ENCODE results near the gene CLCN6. TPM values are rescaled to one million over a fixed set of nuclear protein-coding genes. Genes with fewer than 3 reads are reported as not detected.

The CLCN6 gene
- total and polyA plus RNA-seq, 4 donors = 5.0 to 9.0 (median 6.5) TPM

- 78% methylated on average over 16 of the region's 16 CpGs for WGBS
- Histone ChIP-seq H3K9ac (ENCODE audit: low read depth in 1 of 2, low read length in 2 of 2) (no peak overlapping the region), H3K27me3 (ENCODE audit: control insufficient read depth in 4 of 4, insufficient read depth in 4 of 4, low read length in 3 of 4) (no peaks in the 10 kb centered on the region), H3K4me3 (ENCODE audit: low read depth in 1 of 3, low read length in 3 of 3) (no peak overlapping the region), H3K27ac (ENCODE audit: low read depth in 1 of 2, low read length in 2 of 2) (no peak overlapping the region), H3K36me3 (ENCODE audit: control insufficient read depth in 4 of 4, insufficient read depth in 3 of 4, low read depth in 1 of 4, low read length in 3 of 4) (no peaks in the 10 kb centered on the region), H3K9me3 (ENCODE audit: control insufficient read depth in 4 of 4, low read length in 3 of 4) (no peaks in the 10 kb centered on the region), H3K4me1 (ENCODE audit: control insufficient read depth in 4 of 4, insufficient read depth in 4 of 4, low read length in 3 of 4) (no peaks in the 10 kb centered on the region)
- no peak for TF ChIP-seq TAF1 (conservative IDR thresholded peaks at IDR 0.05)
- TF ChIP-seq FOXA1 (IDR thresholded peaks at IDR 0.05) = no peak
- no peak for TF ChIP-seq RXRA (IDR thresholded peaks at IDR 0.05)
- TF ChIP-seq REST (IDR thresholded peaks at IDR 0.05) = no peak
- DNase-seq (ENCODE audit: low spot score) = no peak
Observed at GRCh38 chr1:11767922-11768704, 37.9 kb upstream of the CLCN6 start.

GRCh38 chr1:11768821-11769220 is 37.2 kb upstream of the CLCN6 start:
- no peaks in the 10 kb centered on the region for H3K4me1 ChIP-seq (ENCODE audit: control insufficient read depth in 4 of 4, insufficient read depth in 4 of 4, low read length in 3 of 4)
- TF ChIP-seq TAF1 (conservative IDR thresholded peaks at IDR 0.05) (no peak), RAD21 (IDR thresholded peaks at IDR 0.05) (no peak), NR2F2 (IDR thresholded peaks at IDR 0.05) (no peak), RXRA (IDR thresholded peaks at IDR 0.05) (no peak), HNF4G (IDR thresholded peaks at IDR 0.05) (no peak), GABPA (IDR thresholded peaks at IDR 0.05 in 1 of 2, conservative IDR thresholded peaks at IDR 0.05 in 1 of 2) (no peak), HNF4A (conservative IDR thresholded peaks at IDR 0.05) (no peak), EGR1 (IDR thresholded peaks at IDR 0.05; ENCODE audit: low read depth in 2 of 2) (no peak), ZBTB33 (IDR thresholded peaks at IDR 0.05) (no peak), YY1 (IDR thresholded peaks at IDR 0.05) (no peak), JUND (IDR thresholded peaks at IDR 0.05) (no peak), SP1 (IDR thresholded peaks at IDR 0.05) (no peak), CTCF (IDR thresholded peaks at IDR 0.05; ENCODE audit: low read depth, low read length, missing input control) (no peak), FOXA1 (IDR thresholded peaks at IDR 0.05) (no peak), REST (IDR thresholded peaks at IDR 0.05) (no peak), FOXA2 (IDR thresholded peaks at IDR 0.05) (no peak), ATF3 (IDR thresholded peaks at IDR 0.05) (no peak), MAX (IDR thresholded peaks at IDR 0.05) (no peak)
- no peak for DNase-seq (ENCODE audit: low spot score)
- H3K27me3 ChIP-seq (ENCODE audit: control insufficient read depth in 4 of 4, insufficient read depth in 4 of 4, low read length in 3 of 4) = no peaks in the 10 kb centered on the region
- no peaks in the 10 kb centered on the region for H3K36me3 ChIP-seq (ENCODE audit: control insufficient read depth in 4 of 4, insufficient read depth in 3 of 4, low read depth in 1 of 4, low read length in 3 of 4)
- no peak overlapping the region for H3K4me3 ChIP-seq (ENCODE audit: low read depth in 1 of 3, low read length in 3 of 3)
- no peak overlapping the region for H3K9ac ChIP-seq (ENCODE audit: low read depth in 1 of 2, low read length in 2 of 2)
- H3K27ac ChIP-seq (ENCODE audit: low read depth in 1 of 2, low read length in 2 of 2) = no peak overlapping the region
- WGBS = 75% methylated on average over 4 of the region's 4 CpGs
- no peaks in the 10 kb centered on the region for H3K9me3 ChIP-seq (ENCODE audit: control insufficient read depth in 4 of 4, low read length in 3 of 4)

All from liver (tissue), 9 donors.